Natural killer cell treated with Interleukin-12 subunit alpha and Interleukin-12 subunit beta and Interleukin-15 and Interleukin-18, amount 100 ng/mL, for 72 hours (primary cell): ENCODE results near the gene DCST2. TPM values are rescaled to one million over a fixed set of nuclear protein-coding genes. Genes with fewer than 3 reads are reported as not detected.

Experiments
- ATAC-seq, 2 donors: fragments of 150-1000 bp; cut with Tn5 transposase in 1 of 2; sonication (Bioruptor Pico), chemical (Tn5 transposase) in 1 of 2; 2 replicates each; pipeline ENCODE4 v1.10.0; 2021
- DNase-seq: peaks from one replicate; pipeline ENCODE4 v3.0.0; 2022; ENCODE audit warnings: low spot score
- H3K27ac Mint-ChIP-seq, 2 donors: 1 replicate in 1 of 2; 2 replicates in 1 of 2; pipeline ENCODE4 v1.8.0; 2022; ENCODE audit warnings: mixed read lengths in 2 of 2, mild to moderate bottlenecking in 1 of 2, moderate library complexity in 1 of 2
- H3K27me3 Mint-ChIP-seq, 2 donors: 1 replicate in 1 of 2; 2 replicates in 1 of 2; pipeline ENCODE4 v1.8.0; 2022; ENCODE audit warnings: mixed read lengths in 2 of 2
- H3K36me3 Mint-ChIP-seq: one replicate; pipeline ENCODE4 v1.8.0; 2022; ENCODE audit warnings: mixed read lengths
- H3K4me1 Mint-ChIP-seq, 2 donors: 1 replicate in 1 of 2; 2 replicates in 1 of 2; pipeline ENCODE4 v1.8.0; 2022; ENCODE audit warnings: low read depth in 2 of 2, mixed read lengths in 2 of 2, mild to moderate bottlenecking in 1 of 2
- H3K4me3 Mint-ChIP-seq: one replicate; pipeline ENCODE4 v1.8.0; 2022; ENCODE audit warnings: mixed read lengths
- H3K9me3 Mint-ChIP-seq: 2 replicates; pipeline ENCODE4 v1.8.0; 2022; ENCODE audit warnings: mixed read lengths
- total RNA-seq, 2 donors: library from RNA; stranded (reverse); gene quantifications; one replicate each; pipeline ENCODE4 v1.2.3, GENCODE V29; 2022

The DCST2 gene
- total RNA-seq, 2 donors from 2014 or later, result 0.57 TPM; not detected in 1

GRCh38 chr1:155049651-155050559, 16.3 kb upstream of the DCST2 start:
- H3K9me3 Mint-ChIP-seq, result no peaks in the 10 kb centered on the region
- no peak for DNase-seq
- peak overlapping the region in 1 of 2 donors; percentile 50 for H3K27ac Mint-ChIP-seq
- peak overlapping the region; percentile 83 for H3K4me3 Mint-ChIP-seq
- no peaks in the 10 kb centered on the region for H3K27me3 Mint-ChIP-seq
- no peaks in the 10 kb centered on the region for H3K36me3 Mint-ChIP-seq
- no peak for ATAC-seq
- peaks cover 23 to 28% of the 10 kb centered on the region in 2 donors for H3K4me1 Mint-ChIP-seq

- Mint-ChIP-seq H3K27ac (no peak overlapping the region), H3K36me3 (no peaks in the 10 kb centered on the region), H3K4me1 (peaks cover 23 to 28% of the 10 kb centered on the region in 2 donors), H3K27me3 (no peaks in the 10 kb centered on the region), H3K4me3 (no peak overlapping the region), H3K9me3 (no peaks in the 10 kb centered on the region)
- DNase-seq (no peak), ATAC-seq (no peak)
Measured at GRCh38 chr1:155048449-155049334, 15.1 kb upstream of the DCST2 start.

- no peaks in the 10 kb centered on the region for H3K9me3 Mint-ChIP-seq
- H3K4me3 Mint-ChIP-seq, result no peak overlapping the region
- H3K4me1 Mint-ChIP-seq, result peaks cover 5 to 6% of the 10 kb centered on the region in 2 donors
- H3K27me3 Mint-ChIP-seq, result no peaks in the 10 kb centered on the region
- DNase-seq, result no peak
- peak; percentile 77 to 80 for ATAC-seq
- H3K27ac Mint-ChIP-seq, result peak overlapping the region in 1 of 2 donors; percentile 66
- no peaks in the 10 kb centered on the region for H3K36me3 Mint-ChIP-seq
Measured at GRCh38 chr1:155044812-155045657, 11.5 kb upstream of the DCST2 start.

- no peaks in the 10 kb centered on the region for H3K9me3 Mint-ChIP-seq
- no peaks in the 10 kb centered on the region for H3K36me3 Mint-ChIP-seq
- no peaks in the 10 kb centered on the region for H3K27me3 Mint-ChIP-seq
- peak overlapping the region in 1 of 2 donors; percentile 66 for H3K27ac Mint-ChIP-seq
- no peaks in the 10 kb centered on the region for H3K4me1 Mint-ChIP-seq
- no peak for DNase-seq
- no peak for ATAC-seq
- no peak overlapping the region for H3K4me3 Mint-ChIP-seq
Measured at GRCh38 chr1:155044365-155044764, 10.8 kb upstream of the DCST2 start.

GRCh38 chr1:155043793-155044192, 10.2 kb upstream of the DCST2 start:
- Mint-ChIP-seq H3K4me1 (no peaks in the 10 kb centered on the region), H3K27me3 (no peaks in the 10 kb centered on the region), H3K4me3 (no peak overlapping the region), H3K36me3 (no peaks in the 10 kb centered on the region), H3K27ac (peak overlapping the region in 1 of 2 donors; percentile 66), H3K9me3 (no peaks in the 10 kb centered on the region)
- DNase-seq (no peak), ATAC-seq (no peak)

GRCh38 chr1:155043301-155043702, 9.7 kb upstream of the DCST2 start:
- Mint-ChIP-seq H3K36me3 (no peaks in the 10 kb centered on the region), H3K4me1 (no peaks in the 10 kb centered on the region), H3K9me3 (no peaks in the 10 kb centered on the region), H3K4me3 (no peak overlapping the region), H3K27ac (no peak overlapping the region), H3K27me3 (peaks cover 0 to 3% of the 10 kb centered on the region in 2 donors)
- ATAC-seq, result no peak
- no peak for DNase-seq

GRCh38 chr1:155042789-155043188, 9.2 kb upstream of the DCST2 start:
- Mint-ChIP-seq H3K4me1 (no peaks in the 10 kb centered on the region), H3K27ac (no peak overlapping the region), H3K27me3 (peaks cover 0 to 6% of the 10 kb centered on the region in 2 donors), H3K4me3 (no peak overlapping the region), H3K9me3 (no peaks in the 10 kb centered on the region), H3K36me3 (no peaks in the 10 kb centered on the region)
- DNase-seq (no peak), ATAC-seq (no peak)

GRCh38 chr1:155040358-155041093, 6.9 kb upstream of the DCST2 start:
- no peaks in the 10 kb centered on the region for H3K9me3 Mint-ChIP-seq
- DNase-seq (no peak), ATAC-seq (no peak)

GRCh38 chr1:155039308-155039669, 5.7 kb upstream of the DCST2 start:
- DNase-seq (no peak), ATAC-seq (no peak)
- Mint-ChIP-seq H3K4me1 (no peaks in the 10 kb centered on the region), H3K9me3 (no peaks in the 10 kb centered on the region), H3K27ac (no peak overlapping the region), H3K36me3 (no peaks in the 10 kb centered on the region), H3K4me3 (no peak overlapping the region), H3K27me3 (peaks cover 0 to 6% of the 10 kb centered on the region in 2 donors)

More at GRCh38 chr1:155040358-155041093, 6.9 kb upstream of the DCST2 start:
- Mint-ChIP-seq H3K4me3 (no peak overlapping the region), H3K27me3 (peaks cover 0 to 6% of the 10 kb centered on the region in 2 donors), H3K36me3 (no peaks in the 10 kb centered on the region), H3K4me1 (no peaks in the 10 kb centered on the region), H3K27ac (no peak overlapping the region)

- Mint-ChIP-seq H3K4me3 (no peak overlapping the region), H3K27ac (no peak overlapping the region), H3K9me3 (no peaks in the 10 kb centered on the region), H3K4me1 (no peaks in the 10 kb centered on the region), H3K36me3 (no peaks in the 10 kb centered on the region), H3K27me3 (peaks cover 0 to 6% of the 10 kb centered on the region in 2 donors)
- DNase-seq (no peak), ATAC-seq (no peak)
Measured at GRCh38 chr1:155038602-155039307, 5.2 kb upstream of the DCST2 start.

- Mint-ChIP-seq H3K36me3 (no peaks in the 10 kb centered on the region), H3K9me3 (no peaks in the 10 kb centered on the region), H3K27ac (no peak overlapping the region)
Measured at GRCh38 chr1:155037851-155038441, 4.4 kb upstream of the DCST2 start.

GRCh38 chr1:155037043-155037442, 3.5 kb upstream of the DCST2 start:
- no peak for DNase-seq
- Mint-ChIP-seq H3K27me3 (peaks cover 0 to 6% of the 10 kb centered on the region in 2 donors), H3K4me1 (no peaks in the 10 kb centered on the region), H3K27ac (no peak overlapping the region), H3K36me3 (no peaks in the 10 kb centered on the region), H3K9me3 (no peaks in the 10 kb centered on the region), H3K4me3 (no peak overlapping the region)
- no peak for ATAC-seq

More at GRCh38 chr1:155037851-155038441, 4.4 kb upstream of the DCST2 start:
- no peak overlapping the region for H3K4me3 Mint-ChIP-seq
- ATAC-seq, result no peak
- no peak for DNase-seq
- peaks cover 0 to 6% of the 10 kb centered on the region in 2 donors for H3K27me3 Mint-ChIP-seq
- H3K4me1 Mint-ChIP-seq, result no peaks in the 10 kb centered on the region
